Mesothelial cell of epicardium (in vitro differentiated cells): Measurements from ENCODE around the gene CSK. TPM values are rescaled to one million over a fixed set of nuclear protein-coding genes. Genes with fewer than 3 reads are reported as not detected.

ENCODE experiments used
- DNase-seq, 2 experiments: peaks; one replicate each; pipeline ENCODE4 v3.0.0; 2021; ENCODE audit warnings: low spot score in 2 of 2; ENCODE audit not compliant: unreplicated experiment in 2 of 2
- H3K27ac Mint-ChIP-seq: 2 replicates; pipeline ENCODE4 v1.8.0; 2021; ENCODE audit warnings: mixed read lengths
- H3K27me3 Mint-ChIP-seq: 2 replicates; pipeline ENCODE4 v1.8.0; 2021; ENCODE audit warnings: low read depth, mixed read lengths
- H3K36me3 Mint-ChIP-seq: 2 replicates; pipeline ENCODE4 v1.8.0; 2021; ENCODE audit warnings: mixed read lengths
- H3K4me1 Mint-ChIP-seq: 2 replicates; pipeline ENCODE4 v1.8.0; 2021; ENCODE audit warnings: mixed read lengths
- H3K4me3 Mint-ChIP-seq: 2 replicates; pipeline ENCODE4 v1.8.0; 2021; ENCODE audit warnings: mild to moderate bottlenecking, moderate library complexity, mixed read lengths
- H3K9me3 Mint-ChIP-seq: 2 replicates; pipeline ENCODE4 v1.8.0; 2021; ENCODE audit warnings: mixed read lengths
- total RNA-seq: library from RNA; stranded (reverse); gene quantifications from 3 replicates; pipeline ENCODE4 v1.2.1, GENCODE V29; 2021
- TF ChIP-seq, protein P1 (sequence below): fragments of 200-600 bp; sonication (generic); IDR thresholded peaks from one replicate; pipeline ENCODE4 v1.5.0; 2021; ENCODE audit warnings: antibody characterized with exemption; ENCODE audit not compliant: unreplicated experiment

CSK gene
- total RNA-seq, 1 donor from 2014 or later, result 58.1 TPM

DNA sequence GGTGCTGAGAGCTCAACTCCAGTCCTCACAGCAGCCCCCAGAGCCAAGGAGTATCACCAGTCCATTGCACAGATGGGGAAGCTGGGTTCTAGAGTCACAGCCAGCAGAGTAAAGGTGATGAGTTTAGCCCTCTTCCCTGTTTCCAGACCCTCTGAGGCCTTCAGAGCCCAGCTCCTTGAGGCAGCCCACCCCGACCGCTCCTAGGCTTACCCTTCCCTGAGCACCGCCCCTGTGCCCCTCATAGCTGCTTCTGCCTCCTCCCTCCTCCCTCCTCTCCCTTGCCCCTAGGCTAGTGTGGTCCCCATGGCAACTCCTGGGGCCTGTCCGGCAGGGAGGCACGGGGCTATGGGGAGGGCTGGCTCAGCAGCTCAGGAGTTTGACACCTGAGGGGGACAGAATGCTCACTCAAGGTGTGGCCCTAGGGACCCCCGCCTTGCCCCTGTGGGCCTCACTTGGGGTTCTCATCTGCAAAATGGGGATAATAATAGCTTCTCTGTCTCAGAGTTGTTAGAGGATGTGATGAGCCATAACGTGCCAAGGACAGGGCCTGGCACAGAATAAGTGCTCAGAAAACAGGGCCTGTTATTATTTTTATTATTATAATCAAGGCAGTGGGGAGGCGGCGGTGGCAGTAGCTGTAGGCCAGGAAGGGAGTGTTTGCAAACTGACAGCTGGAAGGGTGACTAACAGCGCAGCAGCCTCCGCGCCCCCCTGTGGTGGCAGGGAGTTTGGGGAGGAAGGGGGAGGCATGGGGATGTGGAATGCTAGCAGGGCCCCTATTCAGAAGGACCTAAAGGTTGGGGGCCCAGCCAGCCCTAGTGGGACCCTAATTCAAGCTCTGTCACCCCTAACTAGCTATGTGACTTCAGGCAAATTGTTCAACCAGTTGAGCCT, 11.5 kb downstream of the CSK start:
- TF ChIP-seq, protein P1, sequence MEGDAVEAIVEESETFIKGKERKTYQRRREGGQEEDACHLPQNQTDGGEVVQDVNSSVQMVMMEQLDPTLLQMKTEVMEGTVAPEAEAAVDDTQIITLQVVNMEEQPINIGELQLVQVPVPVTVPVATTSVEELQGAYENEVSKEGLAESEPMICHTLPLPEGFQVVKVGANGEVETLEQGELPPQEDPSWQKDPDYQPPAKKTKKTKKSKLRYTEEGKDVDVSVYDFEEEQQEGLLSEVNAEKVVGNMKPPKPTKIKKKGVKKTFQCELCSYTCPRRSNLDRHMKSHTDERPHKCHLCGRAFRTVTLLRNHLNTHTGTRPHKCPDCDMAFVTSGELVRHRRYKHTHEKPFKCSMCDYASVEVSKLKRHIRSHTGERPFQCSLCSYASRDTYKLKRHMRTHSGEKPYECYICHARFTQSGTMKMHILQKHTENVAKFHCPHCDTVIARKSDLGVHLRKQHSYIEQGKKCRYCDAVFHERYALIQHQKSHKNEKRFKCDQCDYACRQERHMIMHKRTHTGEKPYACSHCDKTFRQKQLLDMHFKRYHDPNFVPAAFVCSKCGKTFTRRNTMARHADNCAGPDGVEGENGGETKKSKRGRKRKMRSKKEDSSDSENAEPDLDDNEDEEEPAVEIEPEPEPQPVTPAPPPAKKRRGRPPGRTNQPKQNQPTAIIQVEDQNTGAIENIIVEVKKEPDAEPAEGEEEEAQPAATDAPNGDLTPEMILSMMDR, result no peak
- Mint-ChIP-seq H3K27ac (no peak overlapping the region), H3K9me3 (no peaks in the 10 kb centered on the region), H3K36me3 (no peaks in the 10 kb centered on the region), H3K4me3 (no peak overlapping the region), H3K4me1 (peaks cover 21% of the 10 kb centered on the region), H3K27me3 (no peaks in the 10 kb centered on the region)
- DNase-seq, result no peak

DNA sequence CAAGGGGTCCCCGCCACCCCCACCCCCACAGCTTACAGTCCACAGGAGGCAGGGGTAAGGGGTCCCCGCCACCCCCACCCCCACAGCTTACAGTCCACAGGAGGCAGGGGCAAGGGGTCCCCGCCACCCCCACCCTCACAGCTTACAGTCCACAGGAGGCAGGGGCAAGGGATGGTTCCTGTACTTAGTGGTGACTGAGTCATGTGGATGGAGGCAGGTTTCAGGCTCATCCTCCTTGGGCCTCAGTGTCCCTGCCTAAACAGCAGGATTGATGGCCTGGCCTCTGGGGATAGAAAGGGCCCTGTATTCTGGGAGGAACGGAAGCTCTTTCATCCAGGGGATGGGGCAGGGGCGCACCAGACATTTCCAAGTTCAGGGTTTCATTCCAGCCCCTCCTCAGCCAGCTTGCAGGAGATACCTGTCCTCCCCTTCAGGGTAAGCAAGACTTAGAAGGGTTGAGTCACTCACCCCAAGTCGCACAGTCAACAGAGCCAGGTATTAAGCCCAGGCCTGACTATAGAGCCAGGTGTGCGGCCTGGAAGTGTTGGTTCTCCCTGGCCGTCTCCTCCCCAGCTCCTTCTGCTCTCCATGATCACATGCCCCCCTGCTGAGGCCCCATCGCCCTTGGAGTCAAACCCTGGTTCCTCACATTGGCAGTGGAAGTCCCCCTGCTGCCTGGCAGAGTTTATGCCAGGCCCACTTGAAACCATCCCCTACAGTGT, 12.5 kb downstream of the CSK start:
- H3K36me3 Mint-ChIP-seq, result no peaks in the 10 kb centered on the region
- H3K4me3 Mint-ChIP-seq, result no peak overlapping the region
- TF ChIP-seq, protein P1, result no peak
- no peaks in the 10 kb centered on the region for H3K27me3 Mint-ChIP-seq
- peaks cover 13% of the 10 kb centered on the region for H3K4me1 Mint-ChIP-seq
- H3K9me3 Mint-ChIP-seq, result no peaks in the 10 kb centered on the region
- no peak for DNase-seq
- H3K27ac Mint-ChIP-seq, result no peak overlapping the region

DNA sequence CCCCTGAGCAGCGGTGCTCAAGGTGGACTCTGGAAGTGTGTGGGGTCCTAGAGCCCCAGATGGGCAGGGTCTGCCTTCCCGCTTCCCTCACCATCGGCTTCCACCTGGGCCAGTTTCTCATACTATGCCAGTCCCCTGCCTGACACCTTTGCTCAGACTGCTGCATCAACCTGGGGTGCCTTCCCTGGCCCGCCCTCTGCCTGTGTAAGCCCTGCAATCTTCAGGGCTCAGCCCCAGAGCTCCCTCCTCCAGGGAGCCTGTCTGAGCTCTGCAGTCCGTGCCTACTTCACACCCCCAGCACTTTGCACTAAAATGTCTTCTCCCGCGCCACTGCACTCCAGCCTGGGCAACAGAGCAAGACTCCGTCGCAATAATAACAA, 13.1 kb downstream of the CSK start:
- DNase-seq, result no peak
- Mint-ChIP-seq H3K36me3 (no peaks in the 10 kb centered on the region), H3K4me1 (peaks cover 9% of the 10 kb centered on the region), H3K9me3 (no peaks in the 10 kb centered on the region), H3K27me3 (no peaks in the 10 kb centered on the region), H3K27ac (no peak overlapping the region), H3K4me3 (no peak overlapping the region)
- TF ChIP-seq, protein P1, result no peak

DNA sequence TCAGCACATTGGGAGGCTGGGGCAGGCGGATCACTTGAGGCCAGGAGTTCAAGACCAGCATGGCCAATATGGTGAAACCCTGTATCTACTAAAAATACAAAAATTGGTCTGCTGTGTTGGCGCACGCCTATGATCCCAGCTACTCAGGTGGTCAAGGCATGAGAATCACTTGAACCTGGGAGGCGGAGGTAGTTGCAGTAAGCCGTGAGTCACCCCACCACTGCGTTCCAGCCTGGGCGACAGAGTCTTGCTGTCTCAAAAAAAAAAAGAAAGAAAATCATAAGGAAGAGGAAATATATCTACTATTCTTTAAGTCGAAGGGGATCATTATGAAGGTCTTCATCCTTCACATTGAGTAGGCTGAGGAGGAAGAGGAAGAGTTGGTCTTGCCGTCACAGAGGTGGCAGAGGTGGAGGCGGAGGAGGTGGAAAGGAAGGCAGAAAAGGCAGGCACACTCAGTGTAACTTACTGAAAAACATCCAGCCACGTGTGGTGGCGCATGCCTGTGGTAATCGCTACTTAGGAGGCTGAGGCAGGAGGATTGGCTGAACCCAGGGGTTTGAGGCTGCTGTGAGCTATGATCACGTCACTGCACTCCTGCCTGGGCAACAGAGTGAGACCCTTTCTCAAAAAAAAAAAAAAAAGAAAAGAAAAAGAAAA, 14.2 kb downstream of the CSK start:
- TF ChIP-seq, protein P1, result no peak
- no peaks in the 10 kb centered on the region for H3K9me3 Mint-ChIP-seq
- no peak overlapping the region for H3K4me3 Mint-ChIP-seq
- peaks cover 6% of the 10 kb centered on the region for H3K4me1 Mint-ChIP-seq
- no peaks in the 10 kb centered on the region for H3K27me3 Mint-ChIP-seq
- H3K27ac Mint-ChIP-seq, result no peak overlapping the region
- no peaks in the 10 kb centered on the region for H3K36me3 Mint-ChIP-seq
- no peak for DNase-seq

DNA sequence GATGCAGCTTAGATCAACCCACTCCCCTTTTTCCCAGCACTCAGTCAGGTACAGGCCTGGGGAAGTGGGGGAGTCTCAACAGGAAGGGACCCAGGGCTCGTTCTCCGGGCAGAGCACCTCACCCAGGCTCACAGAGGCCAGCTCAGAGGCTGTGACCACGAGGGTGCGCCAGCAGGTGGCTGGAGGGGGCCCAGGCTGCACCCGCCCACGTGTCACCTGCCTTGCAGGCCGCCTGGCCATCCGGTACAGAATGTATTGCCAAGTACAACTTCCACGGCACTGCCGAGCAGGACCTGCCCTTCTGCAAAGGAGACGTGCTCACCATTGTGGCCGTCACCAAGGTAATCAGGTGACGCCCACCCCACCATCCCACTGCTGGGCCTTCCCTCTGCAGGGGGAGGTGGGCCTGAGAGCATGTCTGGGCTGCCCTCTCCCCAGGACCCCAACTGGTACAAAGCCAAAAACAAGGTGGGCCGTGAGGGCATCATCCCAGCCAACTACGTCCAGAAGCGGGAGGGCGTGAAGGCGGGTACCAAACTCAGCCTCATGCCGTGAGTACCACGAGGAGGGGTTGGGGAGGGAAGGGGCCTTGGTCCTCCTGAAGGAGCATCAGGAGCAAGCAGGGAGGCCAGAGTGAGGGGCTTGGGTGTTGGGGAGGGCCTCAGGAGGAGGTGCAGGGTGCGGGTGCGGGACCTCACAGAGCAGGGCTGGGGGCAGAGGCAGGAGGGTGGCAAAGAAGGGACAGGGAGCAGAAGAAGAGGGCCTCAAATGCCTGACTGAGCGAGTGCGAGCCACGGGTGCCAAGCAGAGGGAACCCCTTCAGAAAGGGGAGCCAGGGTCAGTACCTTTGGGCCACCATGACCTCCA, 16.7 kb downstream of the CSK start:
- Mint-ChIP-seq H3K36me3 (peaks cover 3% of the 10 kb centered on the region), H3K27ac (peak overlapping the region; percentile 36), H3K9me3 (no peaks in the 10 kb centered on the region), H3K4me1 (no peaks in the 10 kb centered on the region), H3K27me3 (no peaks in the 10 kb centered on the region), H3K4me3 (no peak overlapping the region)
- TF ChIP-seq, protein P1, result no peak
- DNase-seq, result no peak
